HG02840 (cell line): ENCODE measurements around the gene FAM89A.
A peak's percentile ranks its signal among the peaks of the same experiment; 100 is the strongest.

Source experiments
- ATAC-seq: cut with Tn5 transposase; IDR thresholded peaks from one replicate; pipeline ENCODE4 v1.9.1; 2021; ENCODE audit warnings: mild to moderate bottlenecking, moderate library complexity, moderate number of reproducible peaks; ENCODE audit not compliant: unreplicated experiment, low FRiP score

Gene FAM89A

GRCh38 chr1:231040019-231040799 is at the start of gene FAM89A:
Gene FAM89A (minus strand): TSS chr1:231040254. CDS start chr1:231040211, 43 bp downstream.
- ATAC-seq = peak; percentile 56

GRCh38 chr1:231084353-231084752 is 44.3 kb upstream of the FAM89A start:
- ATAC-seq = no peak

- ATAC-seq = no peak
These were observed 39.1 kb upstream of the FAM89A start for GRCh38 chr1:231079163-231079562.

- ATAC-seq = no peak
These were observed 38.2 kb upstream of the FAM89A start for GRCh38 chr1:231078250-231078649.

GRCh38 chr1:231076802-231077201 is 36.7 kb upstream of the FAM89A start:
- no peak for ATAC-seq

GRCh38 chr1:231075497-231075896 is 35.4 kb upstream of the FAM89A start:
- no peak for ATAC-seq

GRCh38 chr1:231075020-231075419 is 35.0 kb upstream of the FAM89A start:
- no peak for ATAC-seq

GRCh38 chr1:231074046-231074445 is 34.0 kb upstream of the FAM89A start:
- no peak for ATAC-seq

- no peak for ATAC-seq
These were observed 33.3 kb upstream of the FAM89A start for GRCh38 chr1:231073331-231073730.

GRCh38 chr1:231072502-231073094 is 32.5 kb upstream of the FAM89A start:
- no peak for ATAC-seq

GRCh38 chr1:231072041-231072440 is 32.0 kb upstream of the FAM89A start:
- no peak for ATAC-seq

- no peak for ATAC-seq
These were observed 30.8 kb upstream of the FAM89A start for GRCh38 chr1:231070758-231071444.

- ATAC-seq = no peak
These were observed 29.3 kb upstream of the FAM89A start for GRCh38 chr1:231069333-231069732.

GRCh38 chr1:231068762-231069161 is 28.7 kb upstream of the FAM89A start:
- no peak for ATAC-seq

- ATAC-seq = no peak
These were observed 25.6 kb upstream of the FAM89A start for GRCh38 chr1:231065510-231066241.

GRCh38 chr1:231064418-231064817 is 24.4 kb upstream of the FAM89A start:
- no peak for ATAC-seq

GRCh38 chr1:231063331-231063730 is 23.3 kb upstream of the FAM89A start:
- no peak for ATAC-seq

- ATAC-seq = no peak
These were observed 22.6 kb upstream of the FAM89A start for GRCh38 chr1:231062500-231063270.

- ATAC-seq = no peak
These were observed 19.6 kb upstream of the FAM89A start for GRCh38 chr1:231059566-231060193.
